GM21528 (cell line): Measurements from ENCODE around the gene GIGYF1.
A peak's percentile ranks its signal among the peaks of the same experiment; 100 is the strongest.

Experiments
- ATAC-seq: cut with Tn5 transposase; IDR thresholded peaks from one replicate; pipeline ENCODE4 v1.9.1; 2021; ENCODE audit warnings: mild to moderate bottlenecking, moderate library complexity; ENCODE audit not compliant: unreplicated experiment, low FRiP score

The GIGYF1 gene

DNA sequence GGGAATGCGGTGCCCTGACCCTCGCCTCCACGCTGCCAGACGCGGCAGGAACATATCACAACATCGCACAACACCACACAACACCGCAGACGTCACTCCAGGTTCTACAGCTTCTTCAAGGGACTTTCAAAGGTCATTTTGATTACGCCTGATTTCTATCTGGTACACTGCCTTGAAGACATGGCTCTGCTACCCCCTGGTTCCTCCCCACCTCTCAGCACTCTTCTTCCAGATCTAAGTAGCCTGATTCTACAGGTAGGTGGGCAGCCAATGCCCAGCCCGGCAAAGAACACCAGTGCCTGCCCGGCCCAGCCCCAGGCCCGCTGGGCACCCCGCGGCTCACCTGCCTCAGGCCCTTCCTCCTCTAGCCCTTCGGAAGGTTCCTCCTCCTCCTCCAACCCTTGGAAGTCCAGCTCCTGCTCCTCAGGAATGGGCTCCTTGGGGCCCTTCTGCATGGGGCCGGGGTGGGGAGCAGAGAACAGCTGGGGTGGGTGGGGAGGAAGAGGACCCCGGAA lies 8.4 kb downstream of the GIGYF1 start:
- ATAC-seq = no peak

DNA sequence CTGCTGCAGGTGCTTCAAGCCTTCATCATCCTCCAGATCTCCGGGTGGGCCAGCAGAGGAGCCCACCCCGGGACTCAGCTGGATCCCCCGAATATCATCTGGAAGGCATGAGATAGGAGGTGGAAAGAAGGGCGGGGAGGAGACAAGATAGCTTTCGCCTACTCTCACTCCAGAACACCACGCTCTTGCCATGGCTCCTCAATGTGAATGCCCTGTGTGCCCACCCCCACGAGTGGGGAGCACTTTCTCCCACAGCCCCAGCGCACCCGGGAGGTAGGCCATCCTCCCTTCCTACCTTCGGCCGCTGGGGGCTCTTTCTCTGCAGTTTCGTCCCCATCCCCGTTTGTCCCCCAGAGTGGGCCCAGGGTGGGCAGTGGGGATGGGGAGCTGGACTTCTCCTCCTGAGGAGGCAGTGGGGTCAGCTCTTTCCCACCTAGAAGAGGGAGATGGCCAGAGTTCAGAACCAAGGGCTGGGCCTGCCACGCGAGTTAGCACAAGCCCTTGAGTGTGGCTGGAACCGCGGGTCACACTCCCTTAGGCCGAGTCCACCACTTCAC lies 8.9 kb downstream of the GIGYF1 start:
- ATAC-seq = no peak

DNA sequence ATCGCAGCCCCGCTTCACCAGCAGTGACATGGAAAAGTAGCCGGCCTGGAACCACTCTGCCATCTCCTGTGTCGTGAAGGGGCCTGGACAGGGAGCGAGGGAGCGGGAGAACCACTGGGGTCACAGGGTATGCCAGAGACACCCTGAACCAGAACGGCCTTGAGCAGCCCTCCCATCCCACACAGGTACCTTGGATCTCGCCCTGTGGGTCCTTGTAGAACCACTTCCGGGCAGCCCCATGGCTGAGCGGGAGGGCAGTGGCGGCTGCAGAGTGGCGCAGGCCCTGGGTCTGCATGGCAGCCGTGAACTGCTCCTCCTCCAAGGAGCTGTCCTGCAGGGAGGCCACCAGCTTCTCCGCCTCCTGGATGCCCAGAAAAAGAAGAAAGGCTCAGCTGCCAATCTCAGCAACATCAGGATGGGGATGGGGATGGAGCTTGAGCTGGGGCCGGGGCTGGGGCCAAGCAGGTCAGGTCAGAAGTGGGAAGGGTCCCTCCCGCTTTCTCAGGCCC lies 9.5 kb downstream of the GIGYF1 start:
- ATAC-seq = no peak

DNA sequence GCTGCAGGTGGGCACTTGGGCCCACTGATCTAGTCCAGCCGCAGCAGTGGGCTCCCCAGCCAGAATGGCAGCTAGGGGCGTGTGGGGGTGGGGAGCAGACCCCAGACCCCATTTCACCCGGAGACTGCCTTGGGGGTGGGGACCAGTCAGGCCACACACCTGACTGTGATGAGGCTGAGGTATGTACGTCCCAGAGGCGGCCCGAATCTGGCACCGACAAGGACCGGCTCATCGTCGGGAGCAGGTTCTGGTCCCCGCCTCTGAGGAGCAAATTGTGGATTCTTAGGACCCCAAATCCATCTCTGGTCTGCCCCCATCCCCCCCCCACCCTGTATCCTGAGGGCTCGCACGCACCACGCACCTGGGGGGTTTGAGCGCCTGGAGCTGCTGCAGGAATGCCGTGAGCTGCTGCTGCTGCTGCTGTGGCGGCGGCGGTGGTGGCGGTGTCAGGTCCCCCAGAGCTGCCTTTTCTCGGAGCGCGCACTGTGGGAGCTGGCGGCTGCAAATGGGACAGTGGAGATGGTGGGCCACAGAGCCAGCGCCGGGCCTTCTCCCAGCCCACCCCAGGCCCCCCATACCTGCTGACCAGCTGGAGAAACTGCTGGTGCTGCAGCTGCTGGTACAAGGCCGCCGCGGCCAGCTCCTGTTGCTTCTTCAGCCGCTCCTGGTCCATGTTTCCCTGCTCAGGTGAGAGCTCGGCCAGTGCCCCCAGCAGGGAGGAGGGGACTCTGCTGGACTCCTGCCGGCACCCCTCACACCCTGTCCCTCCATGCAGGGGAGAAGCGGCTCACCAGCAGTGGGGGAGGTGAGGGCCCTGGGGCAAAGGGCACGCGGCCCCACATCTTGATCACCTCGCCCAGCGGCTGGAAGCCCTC lies 10.2 kb downstream of the GIGYF1 start:
- ATAC-seq = no peak

DNA sequence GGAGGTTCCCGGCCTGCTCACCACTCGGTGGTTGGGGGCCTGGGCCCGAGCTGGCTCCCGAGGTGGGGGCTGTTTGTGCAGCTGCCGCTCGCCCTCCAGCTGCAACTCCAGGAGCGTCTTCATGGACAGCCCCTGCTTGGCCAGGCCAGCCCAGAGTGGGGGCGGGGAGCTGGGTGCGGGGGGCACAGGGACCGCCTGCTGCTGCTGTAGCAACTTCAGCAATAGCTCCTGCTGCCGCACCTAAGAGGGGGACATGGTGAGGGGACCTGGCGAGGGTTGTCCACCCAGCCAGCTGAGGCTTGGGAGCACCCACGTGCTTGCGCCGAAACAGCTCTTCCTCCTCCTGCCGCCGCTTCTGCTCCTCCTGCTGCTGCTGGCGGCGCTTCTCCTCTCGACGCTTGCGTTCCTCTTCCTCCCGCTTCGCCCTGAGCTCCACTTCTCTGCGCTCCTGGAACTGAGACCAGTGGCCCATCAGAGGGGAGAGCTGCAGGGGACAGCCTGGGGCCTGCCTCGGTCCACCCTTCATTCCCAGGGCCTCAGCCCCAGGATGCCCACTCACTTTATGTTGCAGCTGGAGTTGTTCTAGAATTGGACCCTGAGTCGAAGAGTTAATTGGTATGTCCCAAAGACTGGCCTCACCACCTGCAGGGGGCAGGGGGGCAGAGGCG lies 10.9 kb downstream of the GIGYF1 start:
- no peak for ATAC-seq

DNA sequence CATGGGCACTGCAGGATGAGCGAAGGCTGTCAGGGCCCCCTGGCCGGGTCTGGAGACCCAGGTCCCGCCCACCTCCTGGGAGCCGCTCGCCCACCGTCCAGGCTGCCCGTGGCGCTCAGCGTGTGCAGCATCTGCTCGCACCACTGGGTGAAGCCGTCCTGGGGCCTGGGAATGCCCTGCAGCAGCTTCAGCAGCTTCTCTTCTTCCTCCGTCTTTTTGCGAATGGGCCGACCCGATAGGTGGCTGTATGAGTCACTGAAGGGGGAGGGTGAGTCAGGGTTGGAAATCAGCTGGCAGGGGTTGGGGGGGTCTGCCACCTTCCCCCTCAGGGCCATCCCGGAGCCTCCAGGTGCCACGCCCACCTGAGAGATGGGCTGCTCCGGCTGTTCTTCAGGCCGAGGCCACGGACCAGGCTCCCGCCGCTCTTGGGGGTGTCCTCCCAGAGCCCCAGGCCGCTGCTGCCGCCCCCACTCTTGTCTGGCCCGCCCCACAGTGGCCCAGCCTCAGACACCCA lies 11.8 kb downstream of the GIGYF1 start:
- no peak for ATAC-seq

DNA sequence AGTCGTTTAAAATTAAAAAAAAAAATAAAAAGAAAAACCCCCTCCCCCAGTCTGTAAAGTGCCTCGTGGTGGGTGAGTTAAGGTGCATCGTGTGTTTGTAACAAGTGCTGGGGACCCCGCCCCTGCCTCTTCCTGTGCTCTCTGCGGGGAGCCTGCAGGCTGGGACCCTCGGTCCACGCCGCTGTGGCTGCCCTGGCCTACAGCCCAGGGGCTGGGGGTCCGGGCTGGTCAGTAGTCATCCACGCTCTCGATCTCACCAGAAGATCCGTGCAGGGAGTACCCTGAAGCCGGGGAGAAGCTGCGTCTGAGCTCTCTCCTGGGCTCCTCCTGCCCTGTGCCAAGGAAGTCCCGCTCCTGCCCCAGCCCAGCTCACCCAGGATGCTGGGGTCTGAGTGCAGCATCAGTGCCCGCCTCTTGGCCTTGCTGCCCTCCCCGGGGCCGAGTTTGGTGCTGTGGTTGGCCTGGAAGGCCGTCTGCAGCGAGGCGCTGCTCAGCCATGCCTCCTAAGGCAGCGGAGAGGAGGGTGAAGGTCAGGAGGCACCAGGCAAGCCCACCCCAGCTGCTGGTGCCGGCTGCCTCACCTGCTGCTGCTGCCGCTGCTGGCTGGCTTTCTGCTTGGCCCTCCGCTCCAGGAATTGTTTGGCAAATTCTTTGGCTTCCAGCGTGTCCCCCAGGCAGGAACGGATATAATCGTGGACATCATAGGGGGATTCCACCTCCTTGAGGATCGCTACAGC lies 12.4 kb downstream of the GIGYF1 start:
- no peak for ATAC-seq

DNA sequence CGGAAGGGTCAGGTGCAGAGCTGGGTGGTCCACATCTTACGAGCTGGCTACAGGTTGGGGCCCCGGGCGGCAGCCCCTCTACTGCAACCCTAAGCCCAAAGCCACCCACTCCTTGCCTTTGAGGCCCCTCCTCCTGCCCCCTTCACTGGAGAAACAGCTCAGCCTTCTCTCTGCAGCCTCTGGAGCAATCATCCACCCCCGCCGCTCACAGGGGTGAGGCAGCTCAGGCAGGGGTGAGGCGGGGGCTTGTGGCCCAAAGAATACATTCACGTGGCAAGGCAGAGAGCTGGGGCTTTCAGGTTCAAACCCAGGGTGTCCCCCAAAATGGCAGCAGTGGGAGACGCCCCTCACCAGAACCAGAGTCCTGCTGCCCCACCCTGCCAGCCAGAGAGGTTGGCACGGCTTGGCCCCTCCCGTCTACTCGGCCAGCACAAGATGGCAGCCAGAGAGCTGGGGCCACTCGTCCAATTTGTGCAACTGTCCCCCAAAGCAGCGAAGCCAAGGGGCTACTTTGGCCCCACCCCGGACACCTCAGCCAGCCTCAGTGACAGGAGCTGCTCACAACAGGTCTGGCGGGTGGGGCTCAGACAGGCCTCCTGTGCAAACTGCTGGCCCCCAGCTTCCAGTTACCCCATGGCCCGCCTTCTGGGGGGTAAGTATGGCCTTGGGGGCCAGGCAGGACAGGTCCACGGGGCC lies 13.3 kb downstream of the GIGYF1 start:
- no peak for ATAC-seq

DNA sequence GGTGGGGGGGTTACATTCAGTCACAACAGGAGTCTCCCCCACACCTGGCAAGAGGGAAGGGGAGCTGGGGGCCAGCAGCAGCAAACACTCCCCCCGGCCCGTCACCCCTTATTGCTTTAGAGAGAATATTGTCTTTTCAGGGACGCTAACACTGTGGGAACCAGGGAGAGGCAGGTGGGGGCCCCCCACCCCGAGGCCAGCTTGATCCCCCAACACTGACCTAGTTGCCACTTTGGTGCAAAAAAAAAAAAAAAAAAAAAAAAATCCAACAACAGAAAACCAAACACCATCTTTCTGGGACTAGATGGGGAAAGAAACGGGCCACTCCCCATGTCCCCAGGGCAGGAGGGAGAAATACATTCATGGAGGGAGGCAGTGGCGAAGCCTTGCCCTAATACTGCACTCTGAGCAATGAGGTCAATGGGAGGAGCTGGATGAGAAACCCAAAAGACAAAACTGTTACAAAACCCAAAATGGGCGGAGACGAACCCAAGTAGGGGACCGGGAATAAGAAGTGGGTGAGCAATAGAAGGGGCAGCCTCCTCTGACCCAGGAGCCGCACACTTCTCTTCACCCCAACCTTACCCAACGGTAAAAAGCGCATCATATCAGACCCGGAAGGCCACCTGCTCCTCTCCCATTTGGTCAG lies 14.0 kb downstream of the GIGYF1 start:
- ATAC-seq = no peak

DNA sequence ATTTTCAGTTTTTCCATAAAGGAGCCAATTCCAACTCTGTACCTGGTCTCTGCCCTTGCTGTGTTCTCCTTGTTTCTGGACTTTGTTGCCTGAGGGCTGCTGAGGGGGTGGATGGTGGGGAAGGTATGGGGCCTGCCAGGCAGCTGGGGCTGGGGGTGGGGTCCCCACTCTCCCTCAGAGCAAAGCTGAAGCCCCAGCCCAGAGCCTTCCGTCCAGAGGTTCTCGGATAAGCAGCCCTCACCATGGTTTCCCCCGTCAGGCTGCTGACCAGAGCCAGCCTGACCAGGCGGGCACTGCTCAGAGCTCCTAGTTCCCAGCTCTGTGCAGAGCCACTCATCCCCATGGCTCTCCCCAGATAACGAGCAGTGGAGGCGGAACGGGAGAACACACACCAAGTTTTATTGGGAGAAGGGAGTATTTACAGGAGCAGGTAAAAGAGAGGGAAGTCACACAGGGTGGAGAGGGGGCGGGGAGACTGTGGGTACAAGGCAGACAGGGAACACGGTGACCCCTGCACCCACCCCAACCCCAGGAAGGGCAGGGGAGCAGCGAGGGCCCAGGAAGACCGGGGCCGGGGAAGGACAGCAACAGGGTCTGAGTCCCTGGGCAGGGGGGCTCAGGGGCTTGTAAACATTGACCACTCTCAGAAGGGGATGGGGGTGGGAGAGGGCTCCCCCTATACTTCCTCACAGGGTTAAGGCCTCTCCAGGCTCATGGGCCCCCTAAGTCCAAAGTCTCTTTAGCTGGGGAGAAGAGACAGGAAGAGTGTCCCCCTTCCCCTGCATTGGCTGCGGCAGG lies 14.7 kb downstream of the GIGYF1 start:
- no peak for ATAC-seq

DNA sequence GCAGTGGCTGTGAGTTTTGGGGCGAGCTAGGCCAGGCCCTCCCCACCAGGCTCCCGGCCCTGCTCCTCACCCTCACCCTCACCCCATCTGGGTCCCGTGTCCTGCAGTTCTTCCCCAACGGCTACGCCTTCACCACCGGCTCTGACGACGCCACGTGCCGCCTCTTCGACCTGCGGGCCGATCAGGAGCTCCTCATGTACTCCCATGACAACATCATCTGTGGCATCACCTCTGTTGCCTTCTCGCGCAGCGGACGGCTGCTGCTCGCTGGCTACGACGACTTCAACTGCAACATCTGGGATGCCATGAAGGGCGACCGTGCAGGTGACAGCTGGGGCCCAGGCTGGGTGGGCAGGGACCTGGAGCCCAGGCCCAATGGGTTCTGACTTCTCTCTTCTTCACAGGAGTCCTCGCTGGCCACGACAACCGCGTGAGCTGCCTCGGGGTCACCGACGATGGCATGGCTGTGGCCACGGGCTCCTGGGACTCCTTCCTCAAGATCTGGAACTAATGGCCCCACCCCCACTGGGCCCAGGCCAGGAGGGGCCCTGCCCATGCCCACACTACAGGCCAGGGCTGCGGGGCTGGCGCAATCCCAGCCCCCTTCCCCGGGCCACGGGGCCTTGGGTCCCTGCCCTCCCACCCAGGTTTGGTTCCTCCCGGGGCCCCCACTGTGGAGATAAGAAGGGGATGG lies 15.6 kb downstream of the GIGYF1 start:
- ATAC-seq = no peak

DNA sequence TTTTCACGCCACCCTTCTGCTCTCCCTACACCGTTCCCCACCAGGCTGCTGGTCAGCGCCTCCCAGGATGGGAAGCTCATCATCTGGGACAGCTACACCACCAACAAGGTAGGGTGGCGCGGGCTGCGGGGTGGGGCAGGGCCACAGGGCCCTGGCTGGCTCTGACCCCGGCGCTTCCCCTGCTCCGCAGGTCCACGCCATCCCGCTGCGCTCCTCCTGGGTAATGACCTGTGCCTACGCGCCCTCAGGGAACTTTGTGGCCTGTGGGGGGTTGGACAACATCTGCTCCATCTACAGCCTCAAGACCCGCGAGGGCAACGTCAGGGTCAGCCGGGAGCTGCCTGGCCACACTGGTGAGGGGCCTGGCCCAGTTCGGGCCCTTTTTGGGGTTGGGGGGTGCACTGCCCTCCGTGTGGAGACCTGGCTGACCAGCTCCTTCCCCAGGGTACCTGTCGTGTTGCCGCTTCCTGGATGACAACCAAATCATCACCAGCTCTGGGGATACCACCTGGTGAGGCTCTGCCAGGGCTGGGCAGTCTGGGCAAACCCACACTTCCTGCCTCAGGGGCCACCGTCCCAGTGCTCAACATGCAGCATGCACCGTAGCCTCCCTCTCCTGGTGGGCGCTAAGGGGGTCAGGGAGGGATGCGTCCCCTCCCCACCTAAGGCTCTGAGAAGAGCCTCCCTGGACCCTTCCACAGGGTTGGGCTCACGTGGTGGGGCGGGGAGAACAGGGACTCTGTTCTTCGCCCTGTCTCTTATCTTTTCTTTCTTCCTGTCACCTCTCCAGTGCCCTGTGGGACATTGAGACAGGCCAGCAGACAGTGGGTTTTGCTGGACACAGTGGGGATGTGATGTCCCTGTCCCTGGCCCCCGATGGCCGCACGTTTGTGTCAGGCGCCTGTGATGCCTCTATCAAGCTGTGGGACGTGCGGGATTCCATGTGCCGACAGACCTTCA lies 16.5 kb downstream of the GIGYF1 start:
- no peak for ATAC-seq

DNA sequence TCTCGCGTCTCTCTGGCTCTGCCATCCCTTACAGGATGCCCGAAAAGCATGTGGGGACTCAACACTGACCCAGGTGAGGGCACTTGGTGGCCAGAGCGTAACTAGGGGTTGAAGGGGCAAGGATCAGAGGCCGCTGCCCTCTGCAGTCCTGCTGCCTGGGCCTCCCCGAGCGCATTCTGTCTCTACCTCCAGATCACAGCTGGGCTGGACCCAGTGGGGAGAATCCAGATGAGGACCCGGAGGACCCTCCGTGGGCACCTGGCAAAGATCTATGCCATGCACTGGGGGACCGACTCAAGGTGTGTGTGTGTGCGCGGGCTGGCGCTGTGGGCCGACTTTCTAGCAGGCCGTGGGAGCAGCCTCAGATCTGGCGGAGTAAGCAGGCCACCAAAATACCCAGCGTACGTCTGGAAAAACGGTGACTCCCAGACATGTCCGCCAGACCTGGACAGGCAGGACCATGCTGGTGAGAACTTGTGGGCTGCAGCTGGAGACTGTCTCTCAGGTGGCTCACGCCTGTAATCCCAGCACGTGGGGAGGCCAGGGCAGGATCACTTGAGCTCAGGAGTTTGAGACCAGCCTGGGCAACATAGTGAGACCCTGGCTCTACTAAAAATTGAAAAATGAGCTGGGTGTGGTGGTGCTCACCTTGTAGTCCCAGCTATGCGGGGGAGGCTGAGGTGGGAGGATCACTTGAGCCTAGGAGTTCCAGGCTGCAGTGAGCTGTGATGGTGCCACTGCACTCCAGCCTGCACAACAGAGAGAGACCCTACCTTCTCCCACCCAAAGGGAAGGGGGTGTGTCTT lies 17.3 kb downstream of the GIGYF1 start:
- ATAC-seq = no peak

DNA sequence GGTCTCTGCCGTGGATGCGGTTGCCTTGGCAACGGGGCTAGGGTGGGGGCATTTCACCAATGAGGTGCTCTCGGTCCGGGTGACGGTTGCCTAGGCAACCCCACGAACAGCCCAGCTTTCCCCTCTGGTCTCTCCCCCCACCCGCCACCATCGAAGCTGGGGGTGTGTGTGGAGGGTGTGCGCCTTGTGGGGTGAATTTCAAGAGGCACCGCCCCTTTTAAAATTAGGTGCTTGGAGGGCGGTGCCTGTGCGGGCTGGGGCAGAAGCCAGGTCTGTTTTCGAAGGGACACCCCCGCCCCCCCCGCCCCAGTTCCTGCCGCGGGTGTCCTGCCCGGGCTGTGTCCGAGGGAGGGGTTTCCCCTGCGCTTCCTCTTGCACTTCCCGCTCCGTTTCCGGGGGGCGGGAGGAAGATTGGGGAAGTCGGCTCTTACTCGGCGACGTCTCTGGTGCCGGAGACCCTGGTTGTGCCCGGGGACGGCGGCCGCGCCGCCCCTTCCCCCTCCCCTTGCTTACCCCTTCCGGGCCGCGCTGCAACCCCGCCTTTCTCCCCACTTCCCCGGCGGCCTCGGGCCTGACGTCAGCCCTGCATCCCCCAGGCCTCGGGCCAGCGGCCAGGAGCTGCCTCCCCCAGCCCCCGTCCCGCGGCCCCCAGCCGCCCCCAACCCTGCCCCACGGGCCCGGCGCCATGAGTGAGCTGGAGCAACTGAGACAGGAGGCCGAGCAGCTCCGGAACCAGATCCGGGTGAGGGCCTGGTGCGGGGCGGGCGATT lies 18.3 kb downstream of the GIGYF1 start:
- ATAC-seq = peak; percentile 31

DNA sequence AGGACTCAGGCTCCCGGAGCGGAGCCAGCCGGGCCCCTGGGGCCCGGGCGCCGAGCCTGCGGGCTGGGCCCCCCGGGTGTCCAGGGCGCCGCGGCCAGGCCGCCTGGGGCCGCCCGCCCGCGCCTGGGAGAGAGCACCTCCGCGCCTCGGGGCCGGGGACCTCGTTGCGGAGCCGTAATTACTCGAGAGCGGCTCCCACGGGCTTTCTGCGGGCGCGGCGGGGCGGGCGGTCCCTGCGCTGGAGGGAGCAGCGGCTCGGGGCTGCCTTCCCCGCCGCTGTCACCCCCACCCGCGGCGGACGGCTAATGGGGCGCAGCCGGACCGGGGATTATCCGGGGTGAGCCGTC lies 19.0 kb downstream of the GIGYF1 start:
- no peak for ATAC-seq
